GM18861 (cell line): ENCODE results near the gene PNLIP.

Source experiments
- ATAC-seq: cut with Tn5 transposase; IDR thresholded peaks from one replicate; pipeline ENCODE4 v1.9.1; 2021; ENCODE audit not compliant: unreplicated experiment

The PNLIP gene

DNA sequence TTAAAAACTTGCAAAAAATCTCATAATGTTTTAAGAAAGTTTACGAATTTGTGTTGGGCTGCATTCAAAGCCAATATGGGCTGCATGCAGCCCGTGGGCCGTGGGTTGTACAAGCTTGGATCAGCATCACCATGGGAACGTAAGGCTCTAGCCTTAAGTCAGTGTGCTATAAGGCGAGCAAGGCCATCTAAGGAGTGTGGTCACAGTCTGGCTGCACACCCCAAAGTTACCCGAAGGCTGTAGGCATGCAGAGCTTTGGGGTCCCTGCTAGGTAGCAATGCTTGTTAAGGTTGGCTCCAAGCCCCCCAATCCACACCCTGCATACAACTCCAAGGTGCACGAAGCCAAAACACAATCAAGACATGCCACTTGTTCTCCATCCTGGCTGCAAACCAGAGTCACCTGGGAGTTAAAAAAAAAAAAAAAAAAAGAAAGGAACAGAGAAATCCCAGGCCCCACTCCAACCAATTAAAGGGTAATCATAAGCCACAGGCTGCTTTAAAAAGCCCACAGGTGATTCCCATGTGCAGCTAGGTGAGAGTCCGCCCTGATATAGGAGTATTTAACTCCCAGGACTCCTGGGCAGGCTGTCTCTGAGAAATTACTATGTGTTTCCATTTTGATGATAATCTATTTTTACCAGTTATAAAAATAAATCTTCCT, 66.5 kb downstream of the PNLIP start:
- ATAC-seq = no peak

DNA sequence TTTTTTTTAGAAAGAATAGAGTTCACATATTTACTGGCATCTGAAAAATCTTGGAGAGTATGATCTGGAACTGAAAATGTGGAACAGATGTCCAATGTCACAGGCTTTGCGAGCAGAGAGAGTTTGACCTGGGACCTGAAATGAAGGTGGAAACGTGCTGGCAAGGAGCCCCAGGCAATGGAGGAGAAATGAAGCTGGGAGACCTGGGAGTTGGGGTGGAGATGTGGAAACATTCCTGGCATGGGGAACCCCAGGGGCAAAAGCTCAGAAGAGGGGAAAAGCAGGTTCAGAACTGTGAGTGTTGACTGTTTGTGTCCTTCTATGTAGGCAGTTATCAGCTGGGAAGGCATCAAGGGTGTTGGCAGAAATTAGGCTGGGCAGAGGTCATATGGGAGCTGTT, 67.7 kb downstream of the PNLIP start:
- no peak for ATAC-seq

DNA sequence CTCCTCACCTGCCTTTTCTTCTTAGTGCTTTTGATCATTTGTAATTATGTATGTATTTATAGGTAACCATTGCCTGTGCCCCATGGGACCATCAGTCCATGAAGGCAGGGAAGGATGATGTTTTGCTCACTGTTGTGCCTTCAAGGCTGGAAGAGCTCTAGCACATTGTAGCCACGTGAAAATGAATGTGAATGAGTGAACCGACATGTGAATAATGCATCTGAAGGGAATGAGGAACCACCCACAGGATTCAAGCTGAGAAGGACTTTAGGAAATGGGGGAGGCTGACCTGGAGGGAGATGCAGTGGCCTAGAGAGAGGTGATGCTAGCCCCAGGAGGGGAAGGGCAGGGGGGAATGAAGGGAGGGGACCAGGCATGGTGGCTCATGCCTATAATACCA, 69.1 kb downstream of the PNLIP start:
- no peak for ATAC-seq

DNA sequence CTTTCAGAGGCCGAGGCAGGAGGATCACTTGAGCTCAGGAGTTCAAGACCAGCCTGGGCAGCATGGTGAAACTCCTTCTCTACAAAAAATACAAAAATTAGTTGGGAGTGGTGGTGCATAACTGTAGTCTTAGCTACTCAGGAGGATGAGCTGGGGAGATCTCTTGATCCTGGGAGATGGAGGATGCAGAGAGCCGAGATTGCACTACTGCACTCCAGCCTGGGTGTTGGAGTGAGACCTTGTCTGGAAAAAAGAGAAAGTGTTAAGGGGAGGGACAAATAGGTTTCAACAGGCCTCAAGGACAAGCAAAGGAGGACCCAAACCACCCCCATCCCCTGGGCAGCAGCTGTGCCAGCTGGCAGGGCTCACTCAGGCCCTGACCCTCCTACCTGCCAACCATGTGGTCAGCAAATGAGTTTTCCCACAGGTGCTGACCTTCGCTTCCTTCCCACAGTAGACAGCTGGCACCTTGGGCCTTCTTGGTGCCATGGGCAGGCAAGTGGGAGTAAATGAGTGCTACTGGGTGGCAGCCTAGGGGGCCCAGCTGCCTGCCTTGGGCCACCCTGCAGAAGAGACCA, 69.6 kb downstream of the PNLIP start:
- no peak for ATAC-seq
